GM15510 (cell line): ENCODE data around the gene OPTN.

Source experiments
- POLR2A ChIP-seq: IDR thresholded peaks from 3 replicates; pipeline ENCODE4 v1.6.1; 2011; ENCODE audit warnings: borderline replicate concordance; ENCODE audit not compliant: insufficient read length; ENCODE audit errors: extremely low read depth

OPTN gene

DNA sequence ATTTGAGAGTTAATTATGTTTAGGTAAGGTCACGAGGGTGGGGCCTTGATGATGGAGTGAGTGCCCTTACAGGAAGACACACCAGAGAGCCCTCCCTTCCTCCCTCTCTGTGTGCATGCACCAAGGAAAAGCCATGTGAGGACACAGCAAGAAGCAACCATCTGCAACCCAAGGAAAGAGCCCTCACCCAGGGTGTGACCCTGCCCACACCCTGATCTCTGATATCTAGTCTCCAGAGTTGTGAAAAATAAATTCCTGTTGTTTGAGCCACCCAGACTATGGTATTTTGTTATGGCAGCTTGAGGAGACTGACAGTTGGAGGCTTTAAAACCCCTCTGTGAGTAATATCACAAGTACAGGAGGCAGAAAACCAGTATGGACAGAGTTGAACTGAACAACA lies 46.4 kb downstream of the OPTN start:
- TF ChIP-seq POLR2A, result no peak

GRCh38 chr10:13147161-13147560 lies 47.2 kb downstream of the OPTN start:
- TF ChIP-seq POLR2A, result no peak

GRCh38 chr10:13152296-13152695 lies 52.3 kb downstream of the OPTN start:
- TF ChIP-seq POLR2A, result no peak

GRCh38 chr10:13158401-13158800 lies 58.4 kb downstream of the OPTN start:
- peak; percentile 25 for TF ChIP-seq POLR2A

DNA sequence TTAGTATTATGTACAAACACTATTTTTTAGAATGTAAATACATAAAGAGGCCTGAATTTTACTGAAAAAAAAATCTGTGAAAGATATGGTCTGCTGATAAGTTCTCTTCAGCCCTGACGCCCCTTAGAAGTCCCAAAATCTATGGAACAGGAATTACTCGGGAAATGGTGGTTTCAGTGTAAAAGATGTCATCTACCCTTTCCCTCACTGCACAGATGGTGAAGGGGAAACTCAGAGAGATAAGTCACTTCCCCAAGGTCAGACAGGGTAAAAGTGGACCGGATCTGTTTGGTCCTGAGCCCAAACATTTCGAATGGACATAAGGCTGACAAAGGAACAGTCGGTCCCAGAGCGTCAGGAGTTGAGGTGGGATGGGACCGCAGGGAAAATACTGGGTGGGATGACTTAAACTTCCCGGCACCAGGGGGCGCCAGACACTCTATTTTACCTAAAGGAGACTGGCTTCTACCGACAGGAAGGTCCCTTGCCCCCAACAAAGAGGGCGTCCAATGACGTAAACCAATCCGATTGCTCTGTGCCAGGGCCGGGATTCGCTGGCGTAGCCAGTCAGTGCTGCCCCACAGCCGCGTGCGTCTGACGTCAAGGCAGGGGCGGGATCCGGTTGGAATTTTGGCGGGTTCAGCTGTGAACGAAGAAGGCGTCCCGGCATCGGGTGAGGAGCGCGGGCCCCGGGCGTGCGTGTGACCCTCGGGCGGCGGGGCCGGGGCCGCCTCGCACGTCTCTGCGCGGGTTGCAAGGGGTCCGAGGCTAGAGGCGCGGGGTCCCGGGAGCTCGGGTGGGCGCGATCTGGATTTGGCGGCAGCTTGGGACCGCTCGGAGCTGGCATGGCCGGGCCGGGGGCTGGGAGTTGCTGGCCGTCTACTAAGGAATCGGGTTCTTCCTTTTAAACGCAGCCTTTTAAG lies 61.2 kb downstream of the OPTN start, which contains the start of gene MCM10:
Gene MCM10 (plus strand): TSS at position 625 of the 923 bp plus-strand sequence. CDS start 2,645 bp downstream, outside the sequence.
- TF ChIP-seq POLR2A, result peak; percentile 53

DNA sequence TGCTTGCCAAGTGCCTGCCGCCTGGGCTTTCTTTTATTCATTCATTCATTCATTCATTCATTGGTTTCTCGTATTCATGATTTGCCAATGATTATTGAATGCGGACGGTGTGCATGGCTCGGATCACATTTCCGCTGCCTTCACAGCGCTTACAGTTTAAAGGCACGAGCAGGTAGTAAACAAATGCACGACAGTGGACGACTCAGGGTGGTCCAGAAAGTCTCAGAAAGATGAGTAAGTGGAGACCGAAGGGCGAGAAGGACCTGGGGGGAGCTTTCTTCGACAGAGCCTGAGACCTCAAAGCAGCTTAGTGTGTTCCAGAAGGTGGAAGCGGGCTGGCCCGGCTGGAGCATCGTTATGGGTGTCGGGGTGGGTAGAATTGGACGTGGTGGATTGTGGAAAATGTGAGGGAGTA lies 61.9 kb downstream of the OPTN start:
- no peak for TF ChIP-seq POLR2A

DNA sequence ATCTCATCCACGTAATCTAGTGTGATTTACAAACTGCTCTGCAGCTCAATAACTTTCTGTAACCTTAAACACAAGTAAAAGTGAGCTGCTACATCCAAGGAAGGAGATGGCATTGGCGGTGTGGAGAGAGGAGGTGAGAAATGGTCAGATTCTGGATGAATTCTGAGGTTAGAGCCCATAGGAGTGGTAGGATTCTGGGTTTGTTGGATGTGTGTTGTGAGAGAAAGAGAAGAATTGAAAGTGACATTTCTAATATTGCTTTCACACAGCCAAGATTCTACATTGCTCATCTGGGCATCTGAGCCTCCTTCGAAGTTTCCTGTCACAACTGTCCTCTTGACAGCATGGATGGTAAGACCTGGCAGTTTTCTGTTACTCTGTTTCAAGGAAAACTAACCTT lies 63.9 kb downstream of the OPTN start:
- TF ChIP-seq POLR2A, result no peak

GRCh38 chr10:13165177-13165576 lies 65.2 kb downstream of the OPTN start:
- no peak for TF ChIP-seq POLR2A

DNA sequence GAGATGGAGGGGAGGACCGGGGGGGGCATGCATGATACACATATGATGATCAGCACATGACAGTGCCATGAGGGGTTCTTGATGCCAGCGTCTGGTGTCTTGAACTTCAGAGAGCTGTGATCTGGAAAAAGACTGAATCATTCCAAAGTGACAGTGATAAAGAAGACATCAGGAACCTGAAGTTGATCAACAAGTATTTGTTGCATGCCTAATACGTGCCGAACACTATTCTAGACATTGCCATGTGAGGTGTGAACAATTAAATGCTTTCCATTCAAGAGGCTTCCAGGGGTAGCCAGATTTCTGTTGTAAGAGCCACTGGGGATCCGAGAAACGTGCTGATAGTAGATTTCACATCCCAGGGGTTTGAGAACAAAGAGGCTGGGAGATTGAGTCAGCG lies 67.6 kb downstream of the OPTN start:
- TF ChIP-seq POLR2A, result no peak

GRCh38 chr10:13168781-13169180 lies 68.8 kb downstream of the OPTN start:
- TF ChIP-seq POLR2A, result no peak

- TF ChIP-seq POLR2A, result no peak
These were observed 73.7 kb downstream of the OPTN start for GRCh38 chr10:13173616-13174015.

DNA sequence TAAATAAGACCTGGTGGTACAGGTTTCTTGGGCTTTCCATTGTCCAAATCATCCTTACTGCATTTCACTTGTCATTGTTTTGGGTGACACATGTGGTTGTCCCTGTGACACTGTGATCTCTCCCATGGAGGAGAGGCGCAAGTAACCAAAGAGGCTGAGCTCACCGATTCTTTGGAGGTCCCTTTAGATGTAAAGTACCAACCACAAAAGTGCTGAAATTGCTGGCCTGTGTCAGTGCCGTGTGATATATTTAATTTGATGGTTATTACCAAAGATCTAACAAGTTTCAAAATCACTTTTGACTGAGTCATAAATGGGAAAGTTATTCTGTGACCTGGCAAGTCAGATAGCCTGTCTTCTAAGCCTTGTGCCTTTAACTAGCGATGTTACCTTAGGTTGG lies 80.8 kb downstream of the OPTN start:
- TF ChIP-seq POLR2A, result no peak

DNA sequence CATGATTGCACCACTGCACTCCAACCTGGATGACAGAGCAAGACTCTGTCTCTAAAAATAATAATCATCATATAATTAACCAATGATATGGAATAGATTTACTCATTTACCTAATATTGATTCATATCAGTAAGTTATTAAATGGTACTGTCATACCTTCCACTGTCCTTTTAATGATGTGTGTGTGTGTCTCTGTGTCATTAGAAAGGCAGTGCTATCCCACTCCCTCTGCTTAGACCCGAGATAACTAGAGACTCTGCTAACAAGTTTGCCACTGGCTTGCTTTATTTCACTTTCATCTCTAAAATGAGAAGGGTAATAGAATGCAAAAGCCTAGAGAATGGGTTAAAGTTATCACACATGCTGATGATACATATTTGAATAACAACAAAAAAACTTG lies 82.5 kb downstream of the OPTN start:
- no peak for TF ChIP-seq POLR2A

DNA sequence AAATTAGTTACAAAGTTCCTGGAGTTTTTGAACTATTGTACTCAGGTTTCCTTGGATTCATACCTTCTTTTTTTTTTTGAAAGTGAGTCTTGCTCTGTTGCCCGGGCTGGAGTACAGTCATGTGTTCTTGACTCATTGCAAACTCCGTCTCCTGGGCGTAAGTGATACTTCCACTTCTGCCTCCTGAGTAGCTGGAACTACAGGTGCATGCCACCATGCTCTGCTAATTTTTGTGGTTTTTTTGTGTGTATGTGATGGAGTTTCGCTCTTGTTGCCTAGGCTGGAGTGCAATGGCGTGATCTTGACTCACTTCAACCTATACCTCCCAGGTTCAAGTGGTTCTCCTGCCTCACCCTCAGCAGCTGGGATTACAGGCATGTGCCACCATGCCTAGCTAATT lies 83.7 kb downstream of the OPTN start:
- no peak for TF ChIP-seq POLR2A

DNA sequence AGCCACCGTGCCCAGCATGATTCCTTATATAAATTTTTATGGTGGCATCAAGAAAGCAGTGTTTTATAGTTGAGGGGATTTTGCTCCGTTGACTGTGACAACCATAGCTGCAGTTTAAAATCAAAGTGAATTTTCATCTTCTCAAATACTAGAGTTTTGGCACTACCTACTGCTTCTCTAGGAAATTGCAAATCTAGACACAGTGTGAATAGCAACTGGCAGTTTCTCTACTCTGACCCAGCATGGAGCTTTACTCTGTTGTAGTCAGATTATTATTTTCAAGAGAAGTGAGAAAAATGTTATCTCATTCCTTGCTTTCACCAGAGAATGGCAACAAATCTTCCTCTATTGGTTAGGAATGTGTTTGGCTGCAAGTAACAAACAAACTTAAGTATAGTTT lies 84.3 kb downstream of the OPTN start:
- no peak for TF ChIP-seq POLR2A

DNA sequence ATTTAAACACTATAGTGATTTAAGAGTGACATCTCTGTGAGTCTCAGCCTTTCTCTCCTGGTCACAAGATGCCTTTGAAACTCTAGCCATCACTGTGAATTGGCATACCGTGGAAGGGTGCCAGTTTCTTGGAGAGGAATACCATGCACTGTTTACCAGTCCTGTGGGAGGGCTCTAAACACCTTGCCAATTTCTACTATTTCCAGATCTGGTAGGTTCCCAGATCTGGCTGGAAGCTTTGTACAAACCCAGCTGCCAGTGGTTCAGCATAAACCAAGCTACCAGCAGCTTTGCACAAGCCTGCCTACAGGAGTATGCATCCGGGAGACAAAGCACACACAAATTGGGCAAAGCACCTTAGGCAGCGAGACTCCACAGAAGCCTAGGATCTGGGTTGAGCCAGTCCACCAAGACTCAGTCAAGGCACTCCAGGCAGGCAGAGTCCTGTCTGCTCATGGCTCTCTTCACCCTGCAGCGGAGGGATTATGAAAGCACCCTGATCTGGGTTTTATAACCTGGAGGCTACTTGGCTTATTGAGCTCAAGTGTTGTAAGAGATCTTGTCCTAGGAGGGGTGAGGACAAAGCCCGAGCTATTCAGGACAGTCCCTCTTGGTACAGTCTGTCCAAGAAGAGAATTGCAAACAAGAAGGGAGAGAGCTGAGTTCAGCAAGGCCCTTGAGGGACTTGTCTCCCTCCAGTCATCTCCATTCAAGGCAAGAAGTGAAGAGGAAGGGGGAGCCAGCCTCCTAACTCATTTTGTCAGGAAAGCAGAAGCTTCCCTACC lies 85.0 kb downstream of the OPTN start:
- TF ChIP-seq POLR2A, result no peak

GRCh38 chr10:13187135-13187534 lies 87.2 kb downstream of the OPTN start:
- TF ChIP-seq POLR2A, result no peak
